ENCODE measurements around the gene NLRP9.

NLRP9 gene

DNA sequence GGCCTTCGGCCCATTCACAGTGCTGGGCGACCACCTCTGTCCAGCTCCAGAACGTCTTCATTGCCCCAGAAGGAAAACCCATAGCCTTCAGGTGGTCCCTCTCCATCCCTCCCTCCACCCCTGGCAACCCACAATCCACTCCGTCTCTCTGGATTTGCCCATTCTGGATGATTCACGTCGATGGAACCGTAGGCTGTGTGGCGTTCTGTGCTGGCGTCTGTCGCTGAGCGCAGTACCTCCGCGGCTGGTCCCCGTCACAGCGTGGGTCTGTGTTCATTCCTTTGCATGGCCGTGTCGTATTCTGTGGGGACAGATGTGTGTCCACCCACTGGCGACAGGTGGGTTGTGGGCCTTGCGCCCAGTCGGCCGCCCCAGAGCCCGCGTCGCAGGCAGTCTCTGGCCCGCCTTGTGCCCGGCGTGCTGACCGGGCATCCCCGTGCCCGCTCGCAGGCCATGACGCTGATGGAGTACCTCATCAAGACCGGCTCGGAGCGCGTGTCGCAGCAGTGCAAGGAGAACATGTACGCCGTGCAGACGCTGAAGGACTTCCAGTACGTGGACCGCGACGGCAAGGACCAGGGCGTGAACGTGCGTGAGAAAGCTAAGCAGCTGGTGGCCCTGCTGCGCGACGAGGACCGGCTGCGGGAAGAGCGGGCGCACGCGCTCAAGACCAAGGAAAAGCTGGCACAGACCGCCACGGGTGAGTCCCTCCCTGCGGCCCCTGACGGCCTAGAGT, 53.1 kb downstream of the NLRP9 start:
- TF ChIP-seq CTCF (IDR thresholded peaks at IDR 0.05; ENCODE audit: low read depth, low read length) = no peak

GRCh38 chr19:55683449-55684261, 54.5 kb downstream of the NLRP9 start:
- DNase-seq (ENCODE audit: extremely low read depth, low read depth) = no peak
- no peak for TF ChIP-seq CTCF (IDR thresholded peaks at IDR 0.05; ENCODE audit: low read depth, low read length)

More for the DNA sequence above, 53.1 kb downstream of the NLRP9 start:
- DNase-seq (ENCODE audit: extremely low read depth, low read depth) = no peak

GRCh38 chr19:55681131-55682092, 56.8 kb downstream of the NLRP9 start:
- DNase-seq (ENCODE audit: extremely low read depth, low read depth) = no peak
- TF ChIP-seq CTCF (IDR thresholded peaks at IDR 0.05; ENCODE audit: low read depth, low read length) = no peak

DNA sequence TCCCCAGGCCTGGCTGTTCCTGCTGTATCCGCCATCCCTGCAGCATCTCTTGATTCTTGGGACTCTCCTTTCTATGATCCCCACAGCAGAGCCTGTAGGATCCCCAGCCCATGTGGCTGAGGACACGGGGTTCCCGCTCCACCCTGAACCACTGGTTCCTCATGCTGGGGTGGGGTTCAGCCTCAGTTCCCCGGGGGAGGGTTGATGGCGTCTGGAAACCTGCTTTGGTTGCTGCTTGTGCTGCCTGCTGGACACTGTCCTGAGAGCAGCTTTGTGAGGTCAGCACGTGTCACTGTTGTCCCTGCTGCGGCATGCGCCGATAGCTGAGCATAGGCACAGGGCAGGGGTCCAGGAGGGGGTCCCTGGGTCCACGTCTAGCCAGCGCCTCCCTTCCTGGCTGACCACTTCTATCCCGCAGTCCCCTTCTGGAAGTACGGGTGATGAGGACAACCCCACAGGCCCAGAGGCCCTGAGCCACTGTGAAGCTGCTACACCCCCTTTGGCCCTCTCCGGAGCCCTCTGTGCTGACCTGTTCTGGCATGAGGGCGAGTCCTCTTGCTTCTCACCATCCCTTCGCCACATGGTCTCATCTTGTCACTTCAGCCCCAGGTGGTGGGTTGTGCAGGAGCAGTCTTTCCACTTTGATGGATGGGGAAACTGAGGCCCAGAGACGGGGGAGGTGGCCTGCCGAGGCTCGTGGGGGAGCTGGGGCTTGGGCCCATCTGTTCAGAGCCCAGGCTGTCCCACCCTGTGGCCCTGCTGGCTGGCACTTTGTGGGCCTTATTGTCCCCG, 57.7 kb downstream of the NLRP9 start:
- no peak for DNase-seq (ENCODE audit: extremely low read depth, low read depth)
- TF ChIP-seq CTCF (IDR thresholded peaks at IDR 0.05; ENCODE audit: low read depth, low read length) = no peak

- no peak for TF ChIP-seq CTCF (IDR thresholded peaks at IDR 0.05; ENCODE audit: low read depth, low read length)
- no peak for DNase-seq (ENCODE audit: extremely low read depth, low read depth)
Measured at GRCh38 chr19:55679343-55680257, 58.6 kb downstream of the NLRP9 start.
